Uterus (tissue), 4 donors: ENCODE results near the gene RIN2. TPM values are rescaled to one million over a fixed set of nuclear protein-coding genes. Genes with fewer than 3 reads are reported as not detected.

Experiments used
- DNase-seq, 2 donors: peaks; one replicate each; pipeline ENCODE4 v3.0.0-alpha.2; 2019 to 2020
- H3K27ac ChIP-seq, 2 donors: fragments of 200-600 bp; sonication (generic); 1 replicate in 1 of 2; 2 replicates in 1 of 2; pipeline ENCODE4 v1.5.1; 2016 to 2018
- H3K27me3 ChIP-seq, 2 donors: fragments of 200-600 bp; sonication (generic); one replicate each; pipeline ENCODE4 v1.5.1; 2018 to 2019; ENCODE audit warnings: control low read depth in 1 of 2
- H3K36me3 ChIP-seq, 2 donors: fragments of 200-600 bp; sonication (generic); one replicate each; pipeline ENCODE4 v1.5.1; 2019; ENCODE audit warnings: control low read depth in 1 of 2
- H3K4me1 ChIP-seq, 2 donors: fragments of 200-600 bp; sonication (generic); one replicate each; pipeline ENCODE4 v1.5.1; 2018 to 2019; ENCODE audit warnings: control low read depth in 1 of 2
- H3K4me3 ChIP-seq, 2 donors: fragments of 200-600 bp; sonication (generic); 1 replicate in 1 of 2; 2 replicates in 1 of 2; pipeline ENCODE4 v1.5.1; 2018 to 2019; ENCODE audit warnings: mild to moderate bottlenecking in 1 of 2
- H3K9me3 ChIP-seq, 2 donors: fragments of 200-600 bp; sonication (generic); one replicate each; pipeline ENCODE4 v1.5.1; 2019; ENCODE audit warnings: control low read depth in 1 of 2
- CTCF ChIP-seq, 4 experiments: fragments of 200-600 bp in 2 of 4; fragments of 450-650 bp in 2 of 4; sonication (generic) in 2 of 4; IDR thresholded peaks; one replicate each; pipeline ENCODE4 v1.5.1; 2016 to 2019; ENCODE audit warnings: antibody characterized with exemption in 4 of 4, mild to moderate bottlenecking in 2 of 4, moderate library complexity in 1 of 4
- POLR2A ChIP-seq, 2 donors: fragments of 450-650 bp; IDR thresholded peaks; one replicate each; pipeline ENCODE4 v1.6.1; 2016; ENCODE audit warnings: antibody characterized with exemption in 2 of 2, mild to moderate bottlenecking in 1 of 2, moderate library complexity in 1 of 2
- intact Hi-C: fragments of 100-400 bp; cut with DNase I; formaldehyde crosslinking; loops from one replicate; pipeline ENCODE4 v1.15.1; 2023; ENCODE audit warnings: low total_unique reads
- total RNA-seq, 4 donors: library from RNA; depleted of rRNA in 3 of 4; stranded (reverse); fragments of >200 nt in 3 of 4; gene quantifications; one replicate each; pipeline versions ENCODE4 v1.1.0 to v1.2.4, GENCODE V29; 2014 to 2023
- donor health status: DM: yes; HTN: yes; CAD: no.

The RIN2 gene
- total RNA-seq, 4 donors from 2014 or later, result 29.7 to 77.5 (median 59.6) TPM

GRCh38 chr20:19737025-19737424 lies 21.0 kb upstream of the RIN2 start:
- Histone ChIP-seq H3K36me3 (no peaks in the 10 kb centered on the region), H3K9me3 (no peaks in the 10 kb centered on the region), H3K4me3 (no peak overlapping the region), H3K27ac (no peak overlapping the region), H3K27me3 (no peaks in the 10 kb centered on the region), H3K4me1 (no peaks in the 10 kb centered on the region)
- intact Hi-C loops, result no loop called here
- TF ChIP-seq CTCF (IDR thresholded peaks at IDR 0.05), result no peak
- DNase-seq, result peak in 1 of 2 donors; percentile 43

- no peak overlapping the region for H3K4me3 ChIP-seq
- DNase-seq, result no peak
- no peaks in the 10 kb centered on the region for H3K4me1 ChIP-seq
- no peaks in the 10 kb centered on the region for H3K9me3 ChIP-seq
- no peaks in the 10 kb centered on the region for H3K36me3 ChIP-seq
- intact Hi-C loops, result no loop called here
- no peak overlapping the region for H3K27ac ChIP-seq
- TF ChIP-seq CTCF (IDR thresholded peaks at IDR 0.05), result no peak
- no peak for TF ChIP-seq POLR2A (IDR thresholded peaks at IDR 0.05)
- no peaks in the 10 kb centered on the region for H3K27me3 ChIP-seq
Observed at GRCh38 chr20:19738951-19739350, 19.1 kb upstream of the RIN2 start.

GRCh38 chr20:19739351-19739750 lies 18.7 kb upstream of the RIN2 start:
- intact Hi-C loops, result no loop called here
- H3K27ac ChIP-seq, result no peak overlapping the region
- H3K36me3 ChIP-seq, result no peaks in the 10 kb centered on the region
- no peak for DNase-seq
- H3K4me3 ChIP-seq, result no peak overlapping the region
- TF ChIP-seq POLR2A (IDR thresholded peaks at IDR 0.05) (no peak), CTCF (IDR thresholded peaks at IDR 0.05) (no peak)
- H3K9me3 ChIP-seq, result no peaks in the 10 kb centered on the region
- no peaks in the 10 kb centered on the region for H3K27me3 ChIP-seq
- H3K4me1 ChIP-seq, result no peaks in the 10 kb centered on the region

DNA sequence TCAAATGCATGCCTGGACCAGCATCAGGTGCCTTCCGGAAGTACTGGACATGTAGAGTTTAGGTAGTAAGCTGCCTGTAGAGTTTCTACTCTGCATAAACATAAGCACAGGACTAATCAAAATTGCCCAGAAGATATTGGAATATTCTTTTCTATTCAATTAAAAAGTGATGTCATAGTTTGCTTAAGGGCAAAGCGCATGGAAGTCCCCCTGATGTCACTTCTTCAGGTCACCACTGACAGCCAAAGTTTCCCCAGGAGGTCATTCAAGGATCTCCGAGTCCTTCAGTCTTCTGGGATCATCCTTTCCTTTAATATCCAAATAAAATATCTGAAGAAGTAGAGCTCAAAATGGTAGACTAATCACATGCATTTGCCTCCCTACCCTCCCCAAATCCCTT lies 17.5 kb upstream of the RIN2 start:
- intact Hi-C loops, result no loop called here
- no peaks in the 10 kb centered on the region for H3K9me3 ChIP-seq
- H3K27me3 ChIP-seq, result no peaks in the 10 kb centered on the region
- no peak for DNase-seq
- H3K36me3 ChIP-seq, result no peaks in the 10 kb centered on the region
- TF ChIP-seq POLR2A (IDR thresholded peaks at IDR 0.05) (no peak), CTCF (IDR thresholded peaks at IDR 0.05) (no peak)
- H3K4me1 ChIP-seq, result no peaks in the 10 kb centered on the region
- H3K27ac ChIP-seq, result no peak overlapping the region
- no peak overlapping the region for H3K4me3 ChIP-seq

DNA sequence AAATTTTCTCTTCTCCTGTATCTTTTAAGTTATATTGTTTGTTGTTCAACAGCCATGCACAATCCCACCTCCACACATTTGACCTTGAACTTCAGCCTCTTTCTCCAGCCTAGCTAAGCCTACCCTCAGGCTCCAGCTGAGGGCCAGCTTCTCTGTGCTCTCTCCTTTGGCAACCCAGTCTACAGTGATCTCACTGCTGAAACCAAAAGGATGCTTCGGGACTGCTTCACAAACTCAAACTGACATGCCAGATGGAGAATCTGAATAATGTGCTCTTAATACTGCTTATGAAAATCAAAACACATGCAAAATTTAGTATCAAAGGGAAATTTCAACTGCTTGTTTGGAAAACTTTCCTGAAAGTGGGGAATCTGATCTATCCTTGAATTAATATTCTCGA lies 16.1 kb upstream of the RIN2 start:
- Histone ChIP-seq H3K27ac (no peak overlapping the region), H3K4me3 (no peak overlapping the region), H3K9me3 (no peaks in the 10 kb centered on the region), H3K27me3 (no peaks in the 10 kb centered on the region), H3K36me3 (no peaks in the 10 kb centered on the region), H3K4me1 (no peaks in the 10 kb centered on the region)
- no peak for DNase-seq
- intact Hi-C loops, result no loop called here
- TF ChIP-seq POLR2A (IDR thresholded peaks at IDR 0.05) (no peak), CTCF (IDR thresholded peaks at IDR 0.05) (no peak)
